GM19035 (cell line): Measurements from ENCODE around the gene PRND.

Experiments
- ATAC-seq: cut with Tn5 transposase; IDR thresholded peaks from one replicate; pipeline ENCODE4 v1.9.1; 2021; ENCODE audit not compliant: unreplicated experiment

PRND gene

GRCh38 chr20:4775322-4776078 lies 53.8 kb downstream of the PRND start:
- ATAC-seq = no peak

- ATAC-seq = no peak
Observed at GRCh38 chr20:4776079-4776630, 54.4 kb downstream of the PRND start.
